GM20000 (cell line): ENCODE results near the gene PHLPP2.

ENCODE experiments used
- DNase-seq: peaks from one replicate; pipeline ENCODE4 v3.0.0; 2012; ENCODE audit warnings: low spot score
- CTCF ChIP-seq: IDR thresholded peaks from 2 replicates; pipeline ENCODE4 v1.5.1; 2012; ENCODE audit warnings: mild to moderate bottlenecking, control low read depth; ENCODE audit errors: extremely low read depth, missing control alignments

Gene PHLPP2

GRCh38 chr16:71734511-71734910, 10.0 kb upstream of the PHLPP2 start:
- no peak for DNase-seq
- no peak for TF ChIP-seq CTCF

DNA sequence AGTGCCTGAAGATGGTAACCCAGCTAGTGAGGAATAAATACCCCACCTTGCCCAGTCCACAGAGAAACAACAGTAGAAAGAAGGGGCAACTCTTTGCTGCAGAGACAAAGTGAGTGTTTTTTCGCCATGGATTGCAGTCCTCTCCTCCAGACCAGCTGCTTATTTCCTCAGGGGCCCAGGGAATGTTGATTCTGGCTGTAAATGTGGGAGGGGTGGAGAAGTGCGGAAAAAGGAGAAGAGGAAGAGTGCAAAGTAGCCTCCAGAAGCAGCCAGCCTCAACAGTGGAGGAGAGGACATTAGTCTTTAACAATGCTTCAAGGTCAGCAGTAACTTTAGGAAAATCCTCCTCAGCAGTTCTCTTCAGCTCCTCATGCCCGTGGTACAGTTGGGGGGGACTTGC, 8.1 kb upstream of the PHLPP2 start:
- no peak for DNase-seq
- TF ChIP-seq CTCF = no peak

DNA sequence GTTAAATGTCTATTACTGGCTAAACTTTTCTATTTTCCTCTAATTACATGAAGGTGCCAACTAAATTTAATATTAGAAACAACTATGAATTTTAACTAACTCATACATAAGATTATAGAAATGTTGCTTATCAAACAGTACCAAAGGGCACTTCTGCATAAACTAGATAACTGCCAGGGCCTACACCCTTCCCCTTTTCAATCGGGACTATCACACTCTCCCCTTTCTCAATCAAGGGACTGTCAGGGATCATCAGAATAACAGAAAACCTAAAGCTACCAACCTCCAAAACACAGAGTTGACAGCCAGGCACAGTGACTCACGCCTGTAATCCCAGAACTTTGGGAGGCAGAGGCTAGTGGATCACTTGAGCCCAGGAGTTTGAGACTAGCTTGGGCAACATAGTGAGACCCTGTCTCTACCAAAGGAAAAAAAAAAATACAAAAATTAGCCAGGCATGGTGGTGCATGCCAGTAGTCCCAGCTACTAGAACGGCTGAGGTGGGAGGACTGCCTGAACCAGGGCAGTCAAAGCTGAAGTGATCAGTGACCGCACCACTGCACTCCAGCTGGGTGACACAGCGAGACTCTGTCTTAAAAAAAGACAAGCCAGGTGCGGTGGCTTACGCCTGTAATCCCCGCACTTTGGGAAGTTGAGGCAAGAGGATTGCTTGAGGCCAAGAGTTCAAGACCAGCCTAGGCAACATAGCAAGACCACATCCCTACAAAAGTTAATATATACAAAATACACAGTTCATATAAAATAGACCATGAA, 3.2 kb upstream of the PHLPP2 start:
- no peak for DNase-seq
- TF ChIP-seq CTCF = no peak

DNA sequence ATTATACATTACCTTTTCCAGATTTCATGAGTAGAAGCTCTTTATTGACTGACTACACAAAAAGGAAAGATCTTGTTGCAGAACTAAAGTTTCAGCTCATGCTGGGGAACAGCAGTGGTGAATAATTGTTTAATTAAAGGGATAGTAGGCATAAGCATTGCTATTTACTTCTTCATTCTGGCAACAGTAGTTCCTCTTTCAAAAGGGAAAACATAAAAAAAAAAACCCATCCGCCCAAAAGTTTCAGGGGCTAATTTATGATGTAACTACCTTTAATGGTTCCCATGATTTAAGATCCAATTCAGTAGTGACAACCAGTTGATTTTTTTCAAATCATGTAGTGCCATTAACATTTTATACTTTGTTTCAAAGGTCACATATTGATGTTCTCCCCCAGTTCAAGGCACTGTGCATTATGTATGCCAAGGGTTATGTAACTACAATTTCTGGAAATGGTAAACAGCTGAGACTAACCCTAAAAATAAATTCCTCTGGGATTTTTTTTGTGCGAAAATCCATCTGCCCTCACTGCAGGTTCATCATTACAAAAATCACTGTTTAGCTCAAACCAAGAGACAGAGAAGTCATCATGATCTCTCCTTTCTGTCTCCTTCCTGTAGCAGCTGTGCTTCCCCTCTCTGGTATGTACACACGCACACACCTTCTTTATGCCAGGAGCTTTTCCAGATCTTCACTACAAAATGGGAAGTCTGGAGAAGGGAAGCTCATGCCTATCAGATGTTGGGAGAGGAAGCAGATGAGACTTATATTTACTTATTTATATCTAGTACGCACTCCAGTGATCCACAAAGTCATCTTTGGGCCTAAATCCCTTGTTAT, 2.2 kb upstream of the PHLPP2 start:
- peak; percentile 37 for DNase-seq
- TF ChIP-seq CTCF = no peak

DNA sequence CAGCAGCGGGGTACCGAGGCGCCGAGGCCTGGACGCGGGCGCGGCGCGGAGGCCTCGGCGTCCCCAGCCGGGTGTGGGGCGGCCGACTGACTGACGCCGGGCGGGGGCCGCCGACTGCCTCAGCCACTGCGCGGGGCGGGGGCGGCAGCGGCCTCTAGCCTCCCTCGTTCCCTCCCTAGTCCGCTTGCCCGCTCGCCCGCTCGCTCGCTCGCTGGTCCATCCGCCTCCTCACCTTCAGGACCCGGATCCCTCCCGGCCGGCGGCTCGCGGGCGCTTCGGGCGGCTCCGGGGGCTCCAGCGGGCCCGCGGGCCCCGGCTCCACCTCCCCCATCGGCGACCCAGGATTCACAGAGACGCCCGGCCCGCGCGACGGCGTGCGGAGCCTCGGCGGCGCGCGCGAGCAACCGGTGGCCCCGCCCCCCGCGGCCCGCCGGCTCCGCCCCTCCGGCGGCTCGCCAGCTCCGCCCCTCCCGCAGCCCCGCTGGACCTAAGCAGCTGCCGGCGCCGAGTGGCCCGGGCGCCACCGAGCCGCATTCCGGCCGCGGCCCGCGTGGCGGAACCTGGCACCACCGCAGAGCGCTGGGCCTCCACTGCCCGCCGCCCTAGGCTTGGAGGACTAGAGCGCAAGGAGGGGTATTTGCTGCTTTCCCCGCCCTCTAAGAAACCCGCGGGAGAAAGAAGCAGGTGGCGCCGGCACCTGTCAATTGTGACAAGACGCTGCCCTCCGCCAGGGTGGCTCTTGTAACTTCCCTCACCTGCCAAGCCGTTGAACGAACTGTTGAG, 773 bp downstream of the PHLPP2 start:
- TF ChIP-seq CTCF = no peak
- DNase-seq = peak; percentile 97

GRCh38 chr16:71722801-71723536, 1.5 kb downstream of the PHLPP2 start:
- no peak for TF ChIP-seq CTCF

More at GRCh38 chr16:71722801-71723536, 1.5 kb downstream of the PHLPP2 start:
- peak; percentile 73 for DNase-seq
